D721Med (cell line): Measurements from ENCODE around the gene EBF4.

Experiments
- DNase-seq: peaks from one replicate; pipeline ENCODE4 v3.0.0; 2011; ENCODE audit warnings: low spot score; ENCODE audit not compliant: insufficient read length
- FAIRE-seq: peaks from 2 replicates; lab custom pipeline; 2011; peaks lifted over from hg19 to GRCh38; lab: Jason Lieb, UNC
- TF ChIP-seq, protein P1 (sequence below): IDR thresholded peaks from 2 replicates; pipeline ENCODE4 v1.5.1; 2012; ENCODE audit warnings: mild to moderate bottlenecking, control low read depth; ENCODE audit not compliant: insufficient read depth; ENCODE audit errors: missing control alignments

Gene EBF4

GRCh38 chr20:2740702-2741101 lies 48.1 kb downstream of the EBF4 start:
- FAIRE-seq (no peak), DNase-seq (no peak)
- TF ChIP-seq, protein P1, sequence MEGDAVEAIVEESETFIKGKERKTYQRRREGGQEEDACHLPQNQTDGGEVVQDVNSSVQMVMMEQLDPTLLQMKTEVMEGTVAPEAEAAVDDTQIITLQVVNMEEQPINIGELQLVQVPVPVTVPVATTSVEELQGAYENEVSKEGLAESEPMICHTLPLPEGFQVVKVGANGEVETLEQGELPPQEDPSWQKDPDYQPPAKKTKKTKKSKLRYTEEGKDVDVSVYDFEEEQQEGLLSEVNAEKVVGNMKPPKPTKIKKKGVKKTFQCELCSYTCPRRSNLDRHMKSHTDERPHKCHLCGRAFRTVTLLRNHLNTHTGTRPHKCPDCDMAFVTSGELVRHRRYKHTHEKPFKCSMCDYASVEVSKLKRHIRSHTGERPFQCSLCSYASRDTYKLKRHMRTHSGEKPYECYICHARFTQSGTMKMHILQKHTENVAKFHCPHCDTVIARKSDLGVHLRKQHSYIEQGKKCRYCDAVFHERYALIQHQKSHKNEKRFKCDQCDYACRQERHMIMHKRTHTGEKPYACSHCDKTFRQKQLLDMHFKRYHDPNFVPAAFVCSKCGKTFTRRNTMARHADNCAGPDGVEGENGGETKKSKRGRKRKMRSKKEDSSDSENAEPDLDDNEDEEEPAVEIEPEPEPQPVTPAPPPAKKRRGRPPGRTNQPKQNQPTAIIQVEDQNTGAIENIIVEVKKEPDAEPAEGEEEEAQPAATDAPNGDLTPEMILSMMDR, result no peak

- DNase-seq (no peak), FAIRE-seq (no peak)
- TF ChIP-seq, protein P1, result no peak
These were observed 48.9 kb downstream of the EBF4 start for GRCh38 chr20:2741463-2741862.

DNA sequence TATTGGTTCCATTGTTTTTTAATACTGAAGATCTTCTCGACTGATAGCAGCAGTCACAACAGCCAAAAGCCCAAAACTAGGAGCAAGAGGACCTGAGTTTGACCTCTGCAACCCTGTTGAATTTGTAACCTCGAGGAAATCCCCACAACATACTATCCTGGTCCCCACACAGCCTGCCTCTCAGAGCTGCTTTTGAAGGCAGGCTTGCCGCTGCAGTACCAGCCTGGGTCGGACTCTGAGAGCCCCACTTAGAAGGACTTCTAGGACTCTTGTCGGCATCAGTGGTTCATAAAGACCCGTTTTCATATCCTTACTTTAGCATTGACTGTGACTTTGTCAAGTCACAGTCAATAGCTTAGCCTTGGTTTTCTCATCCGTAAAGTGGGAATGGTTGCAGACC lies 49.3 kb downstream of the EBF4 start:
- TF ChIP-seq, protein P1, result no peak
- DNase-seq, result no peak
- no peak for FAIRE-seq

DNA sequence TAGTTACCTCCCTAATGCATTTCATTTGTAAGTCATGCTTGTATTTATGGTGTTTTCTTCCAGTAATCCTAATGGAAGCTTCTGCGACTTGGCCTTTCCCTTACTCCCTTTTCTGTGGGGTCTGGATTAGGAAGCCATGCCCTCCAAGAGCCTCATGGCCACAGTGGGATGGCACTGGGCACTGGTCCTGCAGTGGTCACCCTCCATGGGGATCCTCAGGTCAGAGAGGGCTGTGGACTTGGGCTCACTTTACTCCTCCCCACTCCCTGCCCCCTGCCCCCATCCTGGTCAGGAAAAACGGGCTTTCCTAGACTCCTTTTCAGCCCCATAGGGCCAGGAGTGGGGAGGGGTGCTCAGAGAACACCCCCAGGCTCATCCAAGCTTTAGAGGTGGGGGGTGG lies 49.9 kb downstream of the EBF4 start:
- DNase-seq (no peak), FAIRE-seq (no peak)
- TF ChIP-seq, protein P1, result no peak

- FAIRE-seq (no peak), DNase-seq (peak; percentile 42)
- TF ChIP-seq, protein P1, result peak; percentile 78
These were observed 50.5 kb downstream of the EBF4 start for GRCh38 chr20:2742934-2743559.

GRCh38 chr20:2745060-2745910 lies 52.7 kb downstream of the EBF4 start:
- FAIRE-seq, result no peak
- no peak for DNase-seq
- TF ChIP-seq, protein P1, result no peak
